Cardiac fibroblast (primary cell): Measurements from ENCODE around the gene OSBPL9.

Experiments used
- DNase-seq, 2 donors: peaks; one replicate each; pipeline versions ENCODE4 v3.0.0 to v3.0.0-alpha.2; 2010; ENCODE audit warnings: low read depth in 2 of 2
- H3K4me3 ChIP-seq, 2 donors: replicated peaks in 1 of 2; 1 replicate in 1 of 2; 2 replicates in 1 of 2; pipeline ENCODE4 v1.5.1; 2011; ENCODE audit warnings: low read depth in 2 of 2, low read length in 2 of 2, mild to moderate bottlenecking in 2 of 2, moderate library complexity in 1 of 2
- CTCF ChIP-seq: IDR thresholded peaks from one replicate; pipeline ENCODE4 v1.5.1; 2011; ENCODE audit warnings: low read depth, mild to moderate bottlenecking, low read length, inconsistent platforms

Gene OSBPL9

GRCh38 chr1:51740652-51741051, 123.8 kb downstream of the OSBPL9 start:
- no peak for TF ChIP-seq CTCF
- no peak for DNase-seq
- no peak overlapping the region for H3K4me3 ChIP-seq

- H3K4me3 ChIP-seq, result no peak overlapping the region
- no peak for DNase-seq
- no peak for TF ChIP-seq CTCF
These were observed 124.3 kb downstream of the OSBPL9 start for GRCh38 chr1:51741121-51741681.

- DNase-seq, result no peak
- H3K4me3 ChIP-seq, result no peak overlapping the region
- no peak for TF ChIP-seq CTCF
These were observed 127.8 kb downstream of the OSBPL9 start for GRCh38 chr1:51744506-51745303.

GRCh38 chr1:51745304-51745570, 128.3 kb downstream of the OSBPL9 start:
- no peak for DNase-seq
- H3K4me3 ChIP-seq, result no peak overlapping the region
- TF ChIP-seq CTCF, result no peak

- no peak overlapping the region for H3K4me3 ChIP-seq
- no peak for DNase-seq
- no peak for TF ChIP-seq CTCF
These were observed 132.3 kb downstream of the OSBPL9 start for GRCh38 chr1:51749151-51749550.

GRCh38 chr1:51750218-51750617, 133.3 kb downstream of the OSBPL9 start:
- no peak for TF ChIP-seq CTCF
- DNase-seq, result peak; percentile 70 to 74
- no peak overlapping the region for H3K4me3 ChIP-seq

- H3K4me3 ChIP-seq, result no peak overlapping the region
- DNase-seq, result peak; percentile 38 to 80
- no peak for TF ChIP-seq CTCF
These were observed 133.8 kb downstream of the OSBPL9 start for GRCh38 chr1:51750729-51751128.
